BLaER1 treated with 17β-estradiol and CSF1 and Interleukin-3, amounts not matched to agents 10 nM and 100 nM (cell line): ENCODE results near the gene INSYN2A.
A peak's percentile ranks its signal among the peaks of the same experiment; 100 is the strongest.

Source experiments
- H3K27ac ChIP-seq, 11 experiments: shearing (Covaris generic); formaldehyde crosslinking; 2 replicates each; pipeline ENCODE4 v1.8.1; 2022
- H3K27me3 ChIP-seq, 11 experiments: shearing (Covaris generic); formaldehyde crosslinking; 2 replicates each; pipeline ENCODE4 v1.8.1; 2022
- H3K36me3 ChIP-seq, 11 experiments: shearing (Covaris generic); formaldehyde crosslinking; 2 replicates each; pipeline ENCODE4 v1.8.1; 2022
- H3K4me1 ChIP-seq, 10 experiments: shearing (Covaris generic); formaldehyde crosslinking; 2 replicates each; pipeline ENCODE4 v1.8.1; 2022
- H3K4me2 ChIP-seq, 11 experiments: shearing (Covaris generic); formaldehyde crosslinking; 2 replicates each; pipeline ENCODE4 v1.8.1; 2022
- H3K4me3 ChIP-seq, 10 experiments: shearing (Covaris generic); formaldehyde crosslinking; 2 replicates each; pipeline ENCODE4 v1.8.1; 2022
- H3K9ac ChIP-seq, 11 experiments: shearing (Covaris generic); formaldehyde crosslinking; 2 replicates each; pipeline ENCODE4 v1.8.1; 2022
- H3K9me3 ChIP-seq, 11 experiments: shearing (Covaris generic); formaldehyde crosslinking; replicated peaks in 1 of 11; 2 replicates each; pipeline ENCODE4 v1.8.1; 2022
- H4K20me1 ChIP-seq, 11 experiments: shearing (Covaris generic); formaldehyde crosslinking; 2 replicates each; pipeline ENCODE4 v1.8.1; 2022
- Cebpa-rat ChIP-seq, 11 experiments: shearing (Covaris generic); IDR thresholded peaks; 2 replicates each; pipeline ENCODE4 v1.8.1; 2022

The INSYN2A gene

DNA sequence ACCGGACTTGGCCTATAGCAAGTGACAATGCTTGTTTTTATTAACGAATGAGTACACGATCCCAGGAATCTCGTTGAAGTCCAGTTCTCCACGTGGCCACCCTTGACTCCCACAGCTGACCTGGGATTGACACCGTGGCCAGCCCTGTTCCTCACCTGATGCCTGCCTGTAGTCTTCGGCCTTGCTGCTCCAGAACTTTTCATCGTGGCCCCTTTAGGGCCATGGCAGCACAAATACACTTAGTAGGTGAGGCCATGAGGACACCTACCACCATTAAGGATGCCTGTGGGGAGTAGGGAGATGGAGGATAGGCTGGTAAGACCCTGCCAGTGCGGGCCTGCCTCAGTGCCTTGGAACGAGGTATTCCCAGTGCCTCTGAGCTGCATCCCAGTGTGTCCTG lies 30.6 kb upstream of the INSYN2A start:
- H3K9ac ChIP-seq: no peak overlapping the region
- TF ChIP-seq Cebpa-rat (IDR thresholded peaks at IDR 0.05): no peak
- no peaks in the 10 kb centered on the region for H4K20me1 ChIP-seq

DNA sequence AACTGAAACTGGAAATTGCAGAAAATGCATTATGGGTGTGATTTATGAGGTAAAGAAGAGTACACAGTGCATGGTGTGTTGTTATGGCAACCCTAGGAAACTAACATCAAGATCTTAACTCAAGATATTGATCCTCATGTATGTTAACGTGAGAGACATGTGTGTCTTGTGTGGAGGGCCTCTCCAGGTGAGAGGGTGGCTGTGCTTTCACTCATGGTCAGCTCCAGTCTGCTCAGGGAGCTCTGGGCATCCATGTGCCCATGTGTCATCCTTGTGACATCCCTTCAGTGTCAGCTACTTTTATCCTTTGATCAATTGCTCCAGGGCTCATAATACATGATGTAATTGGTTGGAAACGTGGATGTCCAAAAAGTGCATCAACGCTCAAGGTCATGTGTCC lies 24.9 kb upstream of the INSYN2A start:
- Histone ChIP-seq H3K4me3 (no peak overlapping the region), H4K20me1 (no peaks in the 10 kb centered on the region), H3K36me3 (no peaks in the 10 kb centered on the region), H3K9ac (no peak overlapping the region), H3K27ac (no peak overlapping the region), H3K27me3 (no peaks in the 10 kb centered on the region), H3K4me2 (no peak overlapping the region), H3K9me3 (peaks cover 0 to 11% (median 6%) of the 10 kb centered on the region in 11 experiments; a peak in 10 of 22 replicates), H3K4me1 (peaks cover 0 to 7% (median 0%) of the 10 kb centered on the region in 10 experiments; a peak in 4 of 20 replicates)
- no peak for TF ChIP-seq Cebpa-rat (IDR thresholded peaks at IDR 0.05)

More for the DNA sequence above, 30.6 kb upstream of the INSYN2A start:
- H3K27me3 ChIP-seq: no peaks in the 10 kb centered on the region
- no peaks in the 10 kb centered on the region for H3K36me3 ChIP-seq
- H3K4me2 ChIP-seq: no peak overlapping the region
- no peaks in the 10 kb centered on the region for H3K4me1 ChIP-seq
- H3K4me3 ChIP-seq: no peak overlapping the region
- no peak overlapping the region for H3K27ac ChIP-seq
- no peaks in the 10 kb centered on the region for H3K9me3 ChIP-seq

GRCh38 chr10:127218658-127219057 lies 22.3 kb upstream of the INSYN2A start:
- H3K4me3 ChIP-seq: no peak overlapping the region
- H3K27ac ChIP-seq: no peak overlapping the region
- no peaks in the 10 kb centered on the region for H3K27me3 ChIP-seq
- H3K36me3 ChIP-seq: no peaks in the 10 kb centered on the region
- no peak overlapping the region for H3K9ac ChIP-seq
- no peak for TF ChIP-seq Cebpa-rat (IDR thresholded peaks at IDR 0.05)
- no peak overlapping the region for H3K4me2 ChIP-seq
- peaks cover 0 to 14% (median 8%) of the 10 kb centered on the region in 11 experiments; a peak in 11 of 22 replicates for H3K9me3 ChIP-seq
- no peaks in the 10 kb centered on the region for H4K20me1 ChIP-seq
- H3K4me1 ChIP-seq: peaks cover 0 to 17% (median 0%) of the 10 kb centered on the region in 10 experiments; a peak in 5 of 20 replicates

DNA sequence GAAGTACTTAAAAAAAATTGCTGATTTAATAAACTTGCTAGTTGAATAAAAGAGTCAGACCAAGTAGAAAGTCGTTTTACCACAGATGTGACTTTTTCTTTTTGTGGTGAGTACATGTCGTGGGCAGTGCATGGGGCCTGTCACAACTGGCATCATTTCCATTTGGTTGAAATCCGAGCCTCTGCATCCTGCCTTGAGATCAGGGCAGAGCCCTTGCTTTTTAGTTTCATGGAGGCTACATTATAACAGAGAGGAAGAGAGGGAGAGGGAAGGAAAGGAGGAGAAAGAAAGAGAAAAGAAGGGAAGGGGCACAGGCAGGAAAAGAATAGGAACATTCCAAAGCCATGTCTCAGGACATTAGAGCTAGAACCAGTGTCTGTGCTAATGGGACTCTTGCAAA lies 20.4 kb upstream of the INSYN2A start:
- peaks cover 0 to 14% (median 8%) of the 10 kb centered on the region in 11 experiments; a peak in 11 of 22 replicates for H3K9me3 ChIP-seq
- H3K36me3 ChIP-seq: no peaks in the 10 kb centered on the region
- H4K20me1 ChIP-seq: no peaks in the 10 kb centered on the region
- H3K4me3 ChIP-seq: no peak overlapping the region
- no peak overlapping the region for H3K9ac ChIP-seq
- peaks cover 0 to 17% (median 0%) of the 10 kb centered on the region in 10 experiments; a peak in 5 of 20 replicates for H3K4me1 ChIP-seq
- no peak for TF ChIP-seq Cebpa-rat (IDR thresholded peaks at IDR 0.05)
- H3K4me2 ChIP-seq: 0 out of 22 replicates have a peak overlapping the region, but pooled peaks of 3 of the 11 experiments have one; percentile 3 to 25 (median 9)
- H3K27ac ChIP-seq: no peak overlapping the region
- H3K27me3 ChIP-seq: no peaks in the 10 kb centered on the region

- Histone ChIP-seq H3K27ac (no peak overlapping the region), H3K36me3 (no peaks in the 10 kb centered on the region), H3K27me3 (no peaks in the 10 kb centered on the region), H3K9ac (no peak overlapping the region), H3K4me2 (peak overlapping the region in 3 of 11 experiments; percentile 3 to 25 (median 9); a peak in 1 of 22 replicates), H3K9me3 (peaks cover 0 to 14% (median 8%) of the 10 kb centered on the region in 11 experiments; a peak in 11 of 22 replicates), H4K20me1 (no peaks in the 10 kb centered on the region), H3K4me1 (peaks cover 0 to 17% (median under 1%) of the 10 kb centered on the region in 10 experiments; a peak in 6 of 20 replicates), H3K4me3 (no peak overlapping the region)
- no peak for TF ChIP-seq Cebpa-rat (IDR thresholded peaks at IDR 0.05)
Measured at GRCh38 chr10:127216274-127216673, 19.9 kb upstream of the INSYN2A start.

DNA sequence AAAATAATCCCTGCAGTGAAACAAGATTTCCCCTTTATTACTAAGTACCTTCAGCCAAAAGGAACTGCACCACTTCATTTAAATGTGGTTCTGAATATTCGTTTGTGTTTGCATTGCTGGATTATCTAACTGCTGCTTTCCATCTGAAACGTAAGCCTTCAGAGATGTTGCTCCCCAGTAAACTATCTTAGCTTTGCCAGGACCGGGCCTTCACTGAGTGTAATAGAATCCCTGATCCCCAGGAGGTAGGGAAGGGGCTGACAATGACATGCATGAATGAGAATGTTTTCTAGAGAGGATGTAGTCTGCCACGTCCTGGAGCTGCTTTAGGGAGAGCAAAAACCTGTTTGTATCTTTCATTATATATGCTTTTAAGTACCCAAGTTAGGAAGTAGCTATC lies 19.5 kb upstream of the INSYN2A start:
- Histone ChIP-seq H3K36me3 (no peaks in the 10 kb centered on the region), H3K27ac (no peak overlapping the region), H3K4me2 (peak overlapping the region in 2 of 11 experiments; percentile 9 to 25; a peak in 1 of 22 replicates), H4K20me1 (no peaks in the 10 kb centered on the region), H3K9ac (no peak overlapping the region), H3K4me3 (no peak overlapping the region), H3K9me3 (peaks cover 0 to 14% (median 8%) of the 10 kb centered on the region in 11 experiments; a peak in 11 of 22 replicates), H3K4me1 (peaks cover 0 to 17% (median 4%) of the 10 kb centered on the region in 10 experiments; a peak in 7 of 20 replicates), H3K27me3 (no peaks in the 10 kb centered on the region)
- TF ChIP-seq Cebpa-rat (IDR thresholded peaks at IDR 0.05): no peak

- Histone ChIP-seq H3K4me2 (no peak overlapping the region), H3K4me1 (peaks cover 0 to 9% (median 2%) of the 10 kb centered on the region in 10 experiments; a peak in 8 of 20 replicates), H3K36me3 (no peaks in the 10 kb centered on the region), H3K27ac (no peak overlapping the region), H3K27me3 (no peaks in the 10 kb centered on the region), H3K9me3 (peaks cover 0 to 7% (median 0%) of the 10 kb centered on the region in 11 experiments; a peak in 3 of 22 replicates), H3K4me3 (no peak overlapping the region), H4K20me1 (no peaks in the 10 kb centered on the region), H3K9ac (no peak overlapping the region)
- TF ChIP-seq Cebpa-rat (IDR thresholded peaks at IDR 0.05): no peak
Measured at GRCh38 chr10:127210936-127211466, 14.6 kb upstream of the INSYN2A start.

DNA sequence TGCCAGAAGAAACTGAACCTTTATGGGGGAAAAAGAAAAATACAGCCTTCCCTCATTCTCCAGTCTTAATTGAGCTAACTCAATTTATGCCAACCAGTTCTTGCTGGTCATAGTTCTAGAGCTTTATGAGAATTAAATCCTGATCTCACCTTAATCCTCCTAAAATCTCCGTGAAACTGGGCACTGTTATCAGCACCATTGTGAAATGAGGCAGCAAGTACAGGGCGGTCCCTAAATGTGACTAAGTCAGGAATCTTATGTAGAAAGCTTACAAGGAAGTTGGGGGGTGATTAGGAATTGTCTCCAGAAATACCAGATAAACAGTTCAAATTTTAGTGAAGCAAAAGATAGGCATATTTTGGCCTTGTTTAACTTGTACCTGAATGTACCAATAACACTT lies 10.7 kb upstream of the INSYN2A start:
- H3K27ac ChIP-seq: no peak overlapping the region
- no peaks in the 10 kb centered on the region for H3K36me3 ChIP-seq
- H3K9me3 ChIP-seq: no peaks in the 10 kb centered on the region
- no peak for TF ChIP-seq Cebpa-rat (IDR thresholded peaks at IDR 0.05)
- no peaks in the 10 kb centered on the region for H3K27me3 ChIP-seq
- no peaks in the 10 kb centered on the region for H4K20me1 ChIP-seq
- H3K9ac ChIP-seq: no peak overlapping the region
- H3K4me1 ChIP-seq: peaks cover 0 to 4% (median 0%) of the 10 kb centered on the region in 10 experiments; a peak in 4 of 20 replicates
- no peak overlapping the region for H3K4me2 ChIP-seq
- no peak overlapping the region for H3K4me3 ChIP-seq

GRCh38 chr10:127203067-127203466 lies 6.7 kb upstream of the INSYN2A start:
- Histone ChIP-seq H3K4me1 (peaks cover 0 to 6% (median 3%) of the 10 kb centered on the region in 10 experiments; a peak in 14 of 20 replicates), H3K27ac (no peak overlapping the region), H3K27me3 (no peaks in the 10 kb centered on the region), H4K20me1 (no peaks in the 10 kb centered on the region), H3K4me3 (no peak overlapping the region), H3K9ac (no peak overlapping the region), H3K36me3 (no peaks in the 10 kb centered on the region), H3K4me2 (no peak overlapping the region), H3K9me3 (no peaks in the 10 kb centered on the region)
- no peak for TF ChIP-seq Cebpa-rat (IDR thresholded peaks at IDR 0.05)

- Histone ChIP-seq H4K20me1 (no peaks in the 10 kb centered on the region), H3K36me3 (no peaks in the 10 kb centered on the region), H3K9ac (no peak overlapping the region), H3K4me2 (no peak overlapping the region), H3K27ac (no peak overlapping the region), H3K4me1 (peaks cover 0 to 20% (median 18%) of the 10 kb centered on the region in 10 experiments; a peak in 16 of 20 replicates), H3K27me3 (peaks cover 3 to 6% (median 3%) of the 10 kb centered on the region in 11 experiments; a peak in 21 of 22 replicates), H3K9me3 (peaks cover 5 to 7% (median 6%) of the 10 kb centered on the region in 11 experiments; a peak in 21 of 22 replicates), H3K4me3 (no peak overlapping the region)
- no peak for TF ChIP-seq Cebpa-rat (IDR thresholded peaks at IDR 0.05)
Measured at GRCh38 chr10:127200646-127201045, 4.3 kb upstream of the INSYN2A start.
